ACHN (cell line): ENCODE measurements around the gene EZR.

Source experiments
- DNase-seq: peaks from one replicate; pipeline ENCODE4 v3.0.0-alpha.2; 2015
- in situ Hi-C: cut with HindIII; loops from 2 replicates; pipeline ENCODE4 v1.10.0; 2017; ENCODE audit warnings: low sequenced_read_pairs, low pct_ligation_motif_present, low pct_unique_long_range_greater_than_20kb

The EZR gene

DNA sequence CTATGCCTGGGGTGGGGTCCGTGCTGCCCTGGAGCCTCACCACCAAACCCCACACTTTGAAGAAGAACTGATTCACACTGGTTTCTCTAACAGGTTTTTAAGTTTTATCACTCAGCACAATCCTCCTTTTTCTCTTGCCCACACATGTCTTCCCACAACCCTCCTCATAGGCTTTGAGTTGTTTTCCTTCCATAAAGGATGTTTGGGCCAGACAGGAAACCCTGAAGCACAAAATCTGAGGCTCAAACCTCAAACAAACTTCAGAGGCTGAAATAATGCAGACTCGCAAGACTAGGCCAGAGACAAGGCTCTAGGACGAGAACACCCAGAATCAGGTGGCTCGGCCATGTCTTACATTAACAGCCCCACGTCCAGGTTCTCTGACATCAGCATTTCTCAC, 35.3 kb downstream of the EZR start:
- no peak for DNase-seq
- in situ Hi-C loops = no loop called here

DNA sequence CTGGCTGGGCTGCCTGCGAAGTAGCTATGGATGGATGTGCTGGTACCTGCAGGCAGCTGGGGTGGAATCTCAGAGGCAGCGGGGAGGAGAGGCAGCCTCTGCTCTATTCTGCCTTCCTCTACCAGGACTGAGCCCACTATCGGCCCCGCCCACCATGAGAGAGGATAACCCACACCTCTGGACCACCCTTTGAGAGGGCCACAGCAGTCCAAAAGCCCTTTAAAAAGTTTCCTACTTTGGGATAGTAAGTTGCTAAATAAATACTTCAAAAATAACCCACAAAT, 36.1 kb downstream of the EZR start:
- in situ Hi-C loops = no loop called here
- no peak for DNase-seq

- no peak for DNase-seq
- in situ Hi-C loops = no loop called here
Observed at GRCh38 chr6:158782432-158783166, 36.6 kb downstream of the EZR start.

GRCh38 chr6:158781692-158782373, 37.3 kb downstream of the EZR start:
- no peak for DNase-seq
- in situ Hi-C loops = no loop called here

- DNase-seq = no peak
- in situ Hi-C loops = no loop called here
Observed at GRCh38 chr6:158780988-158781691, 38.0 kb downstream of the EZR start.

DNA sequence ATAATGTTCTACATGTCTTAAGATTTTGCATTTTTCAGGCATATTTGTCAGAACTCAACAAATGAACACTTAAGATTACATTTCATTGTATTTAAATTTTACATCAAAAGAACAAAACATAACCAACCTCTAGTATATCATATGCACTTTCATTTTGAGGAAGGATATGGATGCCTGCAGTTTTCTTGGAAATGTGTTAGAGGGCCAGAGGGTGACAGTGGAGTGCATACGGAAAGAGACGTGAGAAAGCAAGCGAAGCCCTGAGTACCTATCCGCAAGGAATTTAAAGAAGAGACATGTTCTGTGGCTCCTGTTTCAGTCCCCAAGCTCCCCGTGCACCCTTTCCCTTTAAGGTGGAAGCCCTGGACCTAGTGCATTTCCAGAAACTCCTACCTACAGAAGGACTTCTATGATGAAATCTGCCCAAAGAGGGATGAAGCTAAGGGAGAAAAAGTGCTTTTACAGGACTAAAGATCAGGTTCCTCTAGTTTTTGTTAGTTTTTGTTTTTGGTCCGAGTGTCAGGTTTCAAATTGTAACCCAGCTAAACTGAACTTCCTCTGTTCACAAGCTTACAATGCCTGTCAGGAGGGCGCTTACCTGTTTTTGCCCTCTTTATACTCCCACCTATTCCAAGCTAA, 38.8 kb downstream of the EZR start:
- no peak for DNase-seq
- in situ Hi-C loops = no loop called here

- in situ Hi-C loops = no loop called here
- no peak for DNase-seq
Observed at GRCh38 chr6:158778005-158778527, 41.1 kb downstream of the EZR start.

DNA sequence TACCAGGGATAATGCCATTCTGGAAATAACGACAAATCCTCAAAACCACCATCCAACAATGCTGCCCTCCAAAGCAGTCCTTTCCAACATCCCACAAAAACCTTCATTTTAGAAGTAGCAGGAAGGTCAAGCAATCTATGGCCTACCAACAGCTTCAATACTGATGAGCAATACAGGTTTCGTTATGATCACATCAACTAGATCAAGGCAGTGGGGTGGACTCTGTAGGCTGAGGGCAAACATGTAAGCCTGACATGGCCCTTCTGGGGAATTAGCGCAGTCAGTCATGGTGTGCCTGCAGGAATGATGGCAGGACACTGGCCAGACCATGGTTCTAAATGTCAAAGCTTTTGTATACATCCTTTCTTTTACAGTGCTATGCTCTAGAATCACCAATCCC, 41.7 kb downstream of the EZR start:
- in situ Hi-C loops = no loop called here

GRCh38 chr6:158776737-158777136, 42.4 kb downstream of the EZR start:
- DNase-seq = no peak
- in situ Hi-C loops = no loop called here

More for the DNA sequence above, 41.7 kb downstream of the EZR start:
- DNase-seq = no peak

DNA sequence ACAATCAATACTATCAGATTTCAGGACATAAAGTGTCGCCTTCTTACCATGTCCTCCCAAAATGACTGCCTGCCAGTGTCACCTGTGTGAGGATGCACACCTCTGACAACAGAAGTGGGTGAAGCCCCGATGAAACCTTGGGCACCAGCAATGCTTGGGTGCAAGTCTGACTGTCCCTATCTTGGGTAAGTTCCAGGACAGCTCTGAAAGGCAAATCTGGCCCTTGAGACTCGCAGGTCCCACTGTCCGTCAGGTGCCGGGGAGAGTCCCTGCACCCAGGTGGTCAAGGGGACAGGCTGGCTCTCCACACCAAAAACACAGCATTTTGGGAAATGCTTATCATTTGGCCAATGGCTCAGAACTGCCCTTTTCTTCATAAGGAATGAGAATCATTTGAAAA, 43.3 kb downstream of the EZR start:
- DNase-seq = no peak
- in situ Hi-C loops = no loop called here

- no peak for DNase-seq
- in situ Hi-C loops = no loop called here
Observed at GRCh38 chr6:158774717-158775449, 44.3 kb downstream of the EZR start.

DNA sequence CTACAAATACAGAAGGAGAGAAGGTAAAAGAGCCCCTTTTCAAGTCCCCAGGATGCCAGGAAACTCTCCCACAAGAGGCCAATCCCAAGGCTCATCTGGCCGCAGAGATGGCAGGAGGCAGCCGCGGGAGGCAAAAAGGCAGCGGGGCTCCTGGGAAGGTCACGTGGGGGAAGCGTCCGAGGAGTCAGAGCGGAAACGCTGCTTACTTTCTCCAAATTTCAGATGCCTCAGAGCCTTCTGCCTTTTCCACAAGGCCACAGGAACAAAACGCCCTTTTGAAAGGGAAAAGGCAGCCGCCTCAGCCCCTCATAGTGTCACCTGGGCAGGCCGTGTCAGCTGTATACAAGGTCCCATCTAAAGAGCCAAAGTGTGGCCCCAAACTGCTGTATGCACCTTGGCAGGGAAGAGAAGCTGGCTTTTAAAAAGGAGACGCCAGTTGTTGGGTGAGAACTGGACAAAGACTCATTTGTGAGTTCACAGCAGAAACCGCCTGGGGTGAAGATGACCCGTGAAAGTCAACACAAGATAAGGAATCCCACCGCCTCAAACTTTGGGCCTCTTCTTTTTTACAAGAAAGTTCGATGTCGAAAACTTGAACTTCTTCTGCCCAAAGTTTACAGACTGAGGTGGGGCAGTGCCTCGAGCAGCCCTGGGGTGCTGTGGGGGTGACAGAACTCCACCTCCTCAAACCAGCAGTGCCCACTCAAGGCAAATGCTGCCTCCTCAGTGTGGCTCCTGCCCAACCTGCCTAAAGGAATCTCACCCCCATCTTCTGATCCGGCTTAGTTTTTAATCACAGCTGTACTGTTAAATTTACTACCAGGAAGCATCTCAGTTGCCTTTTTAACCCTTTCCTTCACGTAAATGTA, 45.4 kb downstream of the EZR start:
- in situ Hi-C loops = no loop called here
- no peak for DNase-seq

DNA sequence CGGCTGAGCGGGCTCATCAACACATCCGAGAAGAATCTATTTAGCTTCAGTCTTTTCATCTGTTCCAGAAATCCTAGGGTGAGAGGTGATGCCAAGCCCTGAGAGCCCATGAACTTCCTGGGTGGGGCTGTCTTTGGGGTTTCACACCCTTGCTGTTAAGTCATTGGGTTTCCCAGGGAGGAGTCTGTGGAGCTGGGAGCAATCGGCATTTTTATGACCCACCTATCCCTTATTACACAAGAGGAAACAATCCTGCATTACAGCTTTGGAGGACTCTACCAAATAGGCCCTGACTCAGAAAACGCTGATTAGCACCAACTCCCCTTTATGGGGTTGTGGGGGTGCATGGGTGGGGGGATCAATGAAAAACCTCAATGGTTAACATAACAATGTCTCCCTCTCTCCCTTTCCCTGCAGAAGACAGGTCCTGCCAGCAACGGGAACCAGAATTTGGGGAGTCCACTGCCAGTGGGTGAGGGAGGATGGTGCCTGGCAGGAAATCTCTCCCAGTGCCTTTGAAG, 46.3 kb downstream of the EZR start:
- DNase-seq = no peak
- in situ Hi-C loops = no loop called here

- no peak for DNase-seq
- in situ Hi-C loops = no loop called here
Observed at GRCh38 chr6:158772172-158772571, 47.0 kb downstream of the EZR start.

- no peak for DNase-seq
- in situ Hi-C loops = no loop called here
Observed at GRCh38 chr6:158771399-158772152, 47.6 kb downstream of the EZR start.

GRCh38 chr6:158770533-158771330, 48.4 kb downstream of the EZR start:
- in situ Hi-C loops = no loop called here
- no peak for DNase-seq
